Naive B cell (primary cell): ENCODE results near the gene ADAMTS9. TPM values are rescaled to one million over a fixed set of nuclear protein-coding genes. Genes with fewer than 3 reads are reported as not detected.

Source experiments
- ATAC-seq, 2 donors: fragments of 150-1000 bp; cut with Tn5 transposase; 2 replicates each; pipeline ENCODE4 v1.10.0; 2021; ENCODE audit warnings: low read depth in 2 of 2, mild to moderate bottlenecking in 2 of 2, moderate library complexity in 2 of 2
- DNase-seq: peaks from one replicate; pipeline ENCODE4 v3.0.0; 2022
- H3K27ac Mint-ChIP-seq, 6 donors: one replicate each; pipeline ENCODE4 v1.8.0; 2020 to 2022; ENCODE audit warnings: mild to moderate bottlenecking in 6 of 6, mixed read lengths in 6 of 6, moderate library complexity in 5 of 6, inconsistent platforms in 2 of 6
- H3K27me3 Mint-ChIP-seq, 3 donors: one replicate each; pipeline ENCODE4 v1.8.0; 2021 to 2022; ENCODE audit warnings: mixed read lengths in 3 of 3, mild to moderate bottlenecking in 1 of 3
- H3K36me3 Mint-ChIP-seq, 2 donors: one replicate each; pipeline ENCODE4 v1.8.0; 2020 to 2022; ENCODE audit warnings: mixed read lengths in 2 of 2, inconsistent platforms in 1 of 2, mild to moderate bottlenecking in 1 of 2
- H3K4me1 Mint-ChIP-seq, 3 donors: one replicate each; pipeline ENCODE4 v1.8.0; 2020 to 2022; ENCODE audit warnings: mixed read lengths in 3 of 3, inconsistent platforms in 1 of 3, mild to moderate bottlenecking in 1 of 3, moderate library complexity in 1 of 3
- H3K4me3 Mint-ChIP-seq, 8 donors: one replicate each; pipeline ENCODE4 v1.8.0; 2020 to 2022; ENCODE audit warnings: mild to moderate bottlenecking in 8 of 8, mixed read lengths in 8 of 8, moderate library complexity in 8 of 8, inconsistent platforms in 2 of 8
- H3K9me3 Mint-ChIP-seq, 7 donors: one replicate each; pipeline ENCODE4 v1.8.0; 2020 to 2022; ENCODE audit warnings: mixed read lengths in 7 of 7, mild to moderate bottlenecking in 5 of 7, inconsistent platforms in 2 of 7, moderate library complexity in 1 of 7
- polyA plus RNA-seq, 6 donors: library from polyadenylated mRNA; unstranded; fragments of 300-500 nt; fragmentation: Illumina TruSeq; gene quantifications; one replicate each; pipeline ENCODE4 v1.2.3, GENCODE V29; 2021; ENCODE audit warnings: low read depth in 6 of 6

The ADAMTS9 gene
- polyA plus RNA-seq, 6 donors from 2014 or later: not detected

GRCh38 chr3:64677961-64678716 lies 9.7 kb downstream of the ADAMTS9 start:
- DNase-seq (no peak), ATAC-seq (no peak)
- no peak overlapping the region for H3K4me3 Mint-ChIP-seq
- H3K27ac Mint-ChIP-seq: no peak overlapping the region
- no peaks in the 10 kb centered on the region for H3K36me3 Mint-ChIP-seq
- H3K4me1 Mint-ChIP-seq: no peaks in the 10 kb centered on the region
- H3K9me3 Mint-ChIP-seq: peaks cover 0 to 8% (median 0%) of the 10 kb centered on the region in 7 donors
- peaks cover 0 to 3% (median 0%) of the 10 kb centered on the region in 3 donors for H3K27me3 Mint-ChIP-seq

DNA sequence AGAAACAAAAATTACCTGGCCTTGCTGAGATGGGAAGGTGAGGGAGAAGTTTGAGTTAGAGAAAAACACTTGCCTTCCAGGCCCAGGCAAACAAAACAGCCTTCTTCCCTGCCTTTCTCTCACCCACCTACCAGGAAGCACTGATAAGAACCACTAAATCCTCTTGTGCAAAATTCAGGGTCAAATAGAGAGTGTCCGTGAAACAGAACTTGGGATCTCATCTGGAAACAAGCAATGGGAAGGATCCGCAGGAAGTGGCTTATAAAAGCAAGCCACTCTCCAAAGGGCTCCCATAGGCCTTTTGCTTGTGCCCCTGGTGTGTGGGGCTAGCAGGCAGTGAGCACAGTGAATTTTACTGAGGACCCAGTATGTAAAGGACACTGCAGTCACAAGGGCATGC lies 11.0 kb downstream of the ADAMTS9 start:
- Mint-ChIP-seq H3K4me1 (no peaks in the 10 kb centered on the region), H3K27ac (no peak overlapping the region), H3K4me3 (no peak overlapping the region), H3K9me3 (peaks cover 0 to 8% (median 0%) of the 10 kb centered on the region in 7 donors), H3K27me3 (no peaks in the 10 kb centered on the region), H3K36me3 (no peaks in the 10 kb centered on the region)
- DNase-seq (no peak), ATAC-seq (no peak)

DNA sequence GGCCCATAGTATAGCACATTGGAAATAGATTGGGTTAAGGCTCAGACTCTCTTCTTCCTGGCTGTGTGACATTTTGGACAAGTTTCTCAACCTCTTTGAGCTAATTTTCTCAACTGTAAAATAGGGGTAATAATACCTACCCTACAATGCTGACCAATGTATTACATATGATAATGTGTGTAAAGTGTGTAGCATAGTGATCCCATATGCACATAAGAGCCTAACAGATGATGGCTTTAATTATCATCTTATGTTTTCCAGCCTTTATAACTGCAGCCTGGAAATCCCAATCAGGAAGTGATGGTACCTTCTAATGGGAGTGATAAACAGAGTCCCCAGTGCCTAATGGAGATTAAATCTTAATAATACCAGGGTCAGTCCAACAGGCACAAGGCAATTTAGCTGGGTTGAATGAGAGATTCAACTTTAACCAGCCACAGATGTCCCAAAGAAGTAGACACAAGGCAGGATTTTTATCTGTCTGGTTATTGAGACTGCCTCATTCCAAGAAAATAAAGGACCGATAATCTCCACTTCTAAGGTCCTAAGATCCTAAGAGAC lies 12.0 kb downstream of the ADAMTS9 start:
- ATAC-seq (no peak), DNase-seq (no peak)
- Mint-ChIP-seq H3K27ac (no peak overlapping the region), H3K27me3 (no peaks in the 10 kb centered on the region), H3K4me3 (no peak overlapping the region), H3K4me1 (no peaks in the 10 kb centered on the region), H3K36me3 (no peaks in the 10 kb centered on the region), H3K9me3 (peaks cover 0 to 8% (median 0%) of the 10 kb centered on the region in 7 donors)

- H3K27ac Mint-ChIP-seq: no peak overlapping the region
- DNase-seq (no peak), ATAC-seq (no peak)
- no peak overlapping the region for H3K4me3 Mint-ChIP-seq
- no peaks in the 10 kb centered on the region for H3K4me1 Mint-ChIP-seq
- no peaks in the 10 kb centered on the region for H3K36me3 Mint-ChIP-seq
- peaks cover 0 to 8% (median 0%) of the 10 kb centered on the region in 7 donors for H3K9me3 Mint-ChIP-seq
- no peaks in the 10 kb centered on the region for H3K27me3 Mint-ChIP-seq
Measured at GRCh38 chr3:64674591-64675076, 13.2 kb downstream of the ADAMTS9 start.

DNA sequence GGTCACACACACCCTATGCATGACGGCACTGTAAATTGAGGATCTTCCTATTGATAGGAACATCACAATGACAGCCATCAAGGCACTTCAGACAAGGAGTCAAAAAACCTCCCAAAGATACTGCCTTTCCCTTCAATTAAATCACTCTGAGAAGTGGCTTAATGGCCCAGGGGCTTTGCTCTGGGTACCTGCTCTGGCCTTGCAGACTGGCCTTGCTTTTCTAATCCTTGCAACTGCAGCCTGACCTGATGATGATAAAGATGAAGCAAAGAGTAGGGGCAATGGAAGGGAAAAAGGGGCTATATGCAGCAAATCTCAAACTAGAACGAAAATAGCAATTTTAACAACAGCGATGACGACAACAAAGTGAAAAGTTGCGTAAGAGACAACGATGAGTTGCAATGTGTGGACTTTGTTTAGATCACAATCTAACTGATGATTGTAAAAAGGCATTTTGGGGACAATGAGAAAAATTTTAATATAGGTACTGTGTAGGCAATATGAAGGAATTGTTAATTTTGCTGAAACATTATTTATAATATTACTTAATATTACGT lies 14.6 kb downstream of the ADAMTS9 start:
- Mint-ChIP-seq H3K27ac (no peak overlapping the region), H3K4me3 (no peak overlapping the region), H3K36me3 (no peaks in the 10 kb centered on the region), H3K9me3 (peaks cover 0 to 8% (median 0%) of the 10 kb centered on the region in 7 donors), H3K4me1 (no peaks in the 10 kb centered on the region), H3K27me3 (no peaks in the 10 kb centered on the region)
- DNase-seq: no peak
- ATAC-seq: no peak

DNA sequence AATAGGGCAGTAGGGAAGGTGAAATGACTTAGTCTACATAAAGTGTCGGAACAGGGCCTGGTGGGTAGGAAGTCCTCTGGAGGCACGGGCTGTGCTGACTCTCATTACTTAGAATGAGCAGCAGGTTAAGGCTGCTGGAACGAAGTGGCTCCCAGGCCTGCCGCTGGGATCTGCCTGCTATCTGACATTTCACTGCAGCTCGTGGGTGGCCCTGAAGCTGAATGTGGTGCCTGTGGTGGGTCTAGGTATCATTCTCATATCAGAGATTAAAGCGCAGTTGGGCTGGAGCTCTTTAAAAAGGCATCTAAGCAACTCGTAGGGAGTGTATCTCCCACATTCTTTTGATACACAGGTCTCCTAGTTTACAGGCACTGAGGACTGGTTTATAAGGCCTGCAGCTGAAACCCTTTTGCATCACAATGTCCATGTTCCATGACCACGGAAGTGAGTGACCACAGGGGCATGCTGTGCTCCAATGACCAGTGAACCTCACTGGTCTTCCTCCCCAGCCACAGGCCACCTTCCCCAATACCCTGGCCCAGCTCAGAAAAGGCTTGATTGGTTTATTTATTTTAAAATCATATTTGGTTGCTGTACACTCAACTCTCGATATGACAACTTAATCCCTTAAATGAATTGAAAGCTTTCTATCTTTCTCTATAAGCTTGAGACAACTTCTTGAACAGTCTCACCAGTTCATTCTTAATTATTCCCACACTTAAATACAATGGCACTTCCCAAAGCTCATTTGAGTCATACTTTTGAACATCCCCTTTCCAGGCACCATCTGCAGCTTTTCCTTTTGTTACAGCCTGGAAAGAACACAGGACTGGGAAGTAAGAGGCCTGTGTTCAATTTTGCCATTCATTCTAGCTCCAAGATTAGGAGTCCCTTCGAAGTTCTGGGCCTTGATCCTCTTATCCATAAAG lies 19.0 kb downstream of the ADAMTS9 start:
- Mint-ChIP-seq H3K27ac (no peak overlapping the region), H3K36me3 (no peaks in the 10 kb centered on the region), H3K4me3 (no peak overlapping the region), H3K9me3 (peaks cover 0 to 15% (median 0%) of the 10 kb centered on the region in 7 donors), H3K27me3 (peaks cover 0 to 4% (median 0%) of the 10 kb centered on the region in 3 donors), H3K4me1 (no peaks in the 10 kb centered on the region)
- DNase-seq: no peak
- no peak for ATAC-seq

GRCh38 chr3:64667887-64668581 lies 19.8 kb downstream of the ADAMTS9 start:
- no peaks in the 10 kb centered on the region for H3K4me1 Mint-ChIP-seq
- H3K27ac Mint-ChIP-seq: no peak overlapping the region
- no peak overlapping the region for H3K4me3 Mint-ChIP-seq
- H3K36me3 Mint-ChIP-seq: no peaks in the 10 kb centered on the region
- DNase-seq (no peak), ATAC-seq (no peak)
- H3K9me3 Mint-ChIP-seq: peaks cover 0 to 17% (median 0%) of the 10 kb centered on the region in 7 donors
- H3K27me3 Mint-ChIP-seq: peaks cover 0 to 4% (median 0%) of the 10 kb centered on the region in 3 donors

GRCh38 chr3:64667138-64667537 lies 20.7 kb downstream of the ADAMTS9 start:
- H3K9me3 Mint-ChIP-seq: peaks cover 0 to 25% (median 3%) of the 10 kb centered on the region in 7 donors
- no peaks in the 10 kb centered on the region for H3K4me1 Mint-ChIP-seq
- no peak overlapping the region for H3K4me3 Mint-ChIP-seq
- no peaks in the 10 kb centered on the region for H3K36me3 Mint-ChIP-seq
- H3K27me3 Mint-ChIP-seq: peaks cover 0 to 4% (median 0%) of the 10 kb centered on the region in 3 donors
- no peak for DNase-seq
- no peak overlapping the region for H3K27ac Mint-ChIP-seq
- ATAC-seq: no peak

- H3K36me3 Mint-ChIP-seq: no peaks in the 10 kb centered on the region
- DNase-seq: no peak
- no peak overlapping the region for H3K4me3 Mint-ChIP-seq
- no peaks in the 10 kb centered on the region for H3K4me1 Mint-ChIP-seq
- ATAC-seq: no peak
- H3K9me3 Mint-ChIP-seq: peaks cover 0 to 30% (median 6%) of the 10 kb centered on the region in 7 donors
- peaks cover 0 to 4% (median 0%) of the 10 kb centered on the region in 3 donors for H3K27me3 Mint-ChIP-seq
- H3K27ac Mint-ChIP-seq: no peak overlapping the region
Measured at GRCh38 chr3:64666171-64666588, 21.6 kb downstream of the ADAMTS9 start.

- no peak for DNase-seq
- H3K9me3 Mint-ChIP-seq: peaks cover 0 to 30% (median 6%) of the 10 kb centered on the region in 7 donors
- peaks cover 0 to 4% (median 0%) of the 10 kb centered on the region in 3 donors for H3K27me3 Mint-ChIP-seq
- no peak overlapping the region for H3K27ac Mint-ChIP-seq
- H3K4me1 Mint-ChIP-seq: no peaks in the 10 kb centered on the region
- H3K36me3 Mint-ChIP-seq: no peaks in the 10 kb centered on the region
- no peak for ATAC-seq
- no peak overlapping the region for H3K4me3 Mint-ChIP-seq
Measured at GRCh38 chr3:64664397-64664796, 23.4 kb downstream of the ADAMTS9 start.

- Mint-ChIP-seq H3K4me3 (no peak overlapping the region), H3K4me1 (no peaks in the 10 kb centered on the region), H3K36me3 (no peaks in the 10 kb centered on the region), H3K9me3 (peaks cover 2 to 21% (median 6%) of the 10 kb centered on the region in 7 donors), H3K27ac (no peak overlapping the region), H3K27me3 (no peaks in the 10 kb centered on the region)
- ATAC-seq (no peak), DNase-seq (no peak)
Measured at GRCh38 chr3:64659617-64659978, 28.2 kb downstream of the ADAMTS9 start.

- no peaks in the 10 kb centered on the region for H3K36me3 Mint-ChIP-seq
- ATAC-seq (no peak), DNase-seq (no peak)
- no peak overlapping the region for H3K4me3 Mint-ChIP-seq
- peaks cover 2 to 18% (median 6%) of the 10 kb centered on the region in 7 donors for H3K9me3 Mint-ChIP-seq
- no peaks in the 10 kb centered on the region for H3K4me1 Mint-ChIP-seq
- H3K27me3 Mint-ChIP-seq: no peaks in the 10 kb centered on the region
- no peak overlapping the region for H3K27ac Mint-ChIP-seq
Measured at GRCh38 chr3:64658001-64658400, 29.8 kb downstream of the ADAMTS9 start.

GRCh38 chr3:64656544-64656943 lies 31.3 kb downstream of the ADAMTS9 start:
- Mint-ChIP-seq H3K4me1 (no peaks in the 10 kb centered on the region), H3K27ac (no peak overlapping the region), H3K4me3 (no peak overlapping the region), H3K27me3 (no peaks in the 10 kb centered on the region), H3K36me3 (no peaks in the 10 kb centered on the region), H3K9me3 (peaks cover 0 to 9% (median 3%) of the 10 kb centered on the region in 7 donors)
- ATAC-seq (no peak), DNase-seq (no peak)
